ENCODE data around the gene CCNQ.

Gene CCNQ

GRCh38 chrX:153614818-153615217 is 15.9 kb upstream of the CCNQ start:
- Histone ChIP-seq H3K4me3 (no peak overlapping the region), H3K27ac (no peak overlapping the region)
- no peak for TF ChIP-seq CTCF (IDR thresholded peaks at IDR 0.05)
- DNase-seq (ENCODE audit: low spot score) = no peak

GRCh38 chrX:153612413-153612812 is 13.5 kb upstream of the CCNQ start:
- H3K27ac ChIP-seq = no peak overlapping the region
- no peak overlapping the region for H3K4me3 ChIP-seq
- no peak for TF ChIP-seq CTCF (IDR thresholded peaks at IDR 0.05)
- no peak for DNase-seq (ENCODE audit: low spot score)

- Histone ChIP-seq H3K27ac (no peak overlapping the region), H3K4me3 (no peak overlapping the region)
- no peak for TF ChIP-seq CTCF (IDR thresholded peaks at IDR 0.05)
- no peak for DNase-seq (ENCODE audit: low spot score)
These were observed 12.6 kb upstream of the CCNQ start for GRCh38 chrX:153611298-153612095.

GRCh38 chrX:153610836-153611213 is 11.9 kb upstream of the CCNQ start:
- DNase-seq (ENCODE audit: low spot score) = no peak
- Histone ChIP-seq H3K4me3 (no peak overlapping the region), H3K27ac (no peak overlapping the region)
- TF ChIP-seq CTCF (IDR thresholded peaks at IDR 0.05) = no peak

GRCh38 chrX:153609917-153610835 is 11.2 kb upstream of the CCNQ start:
- peak; percentile 53 for TF ChIP-seq CTCF (IDR thresholded peaks at IDR 0.05)
- peak overlapping the region; percentile 73 for H3K4me3 ChIP-seq
- H3K27ac ChIP-seq = peak overlapping the region in 1 of 2 donors; percentile 9
- no peak for DNase-seq (ENCODE audit: low spot score)

- no peak overlapping the region for H3K27ac ChIP-seq
- TF ChIP-seq CTCF (IDR thresholded peaks at IDR 0.05) = no peak
These were observed 9.9 kb upstream of the CCNQ start for GRCh38 chrX:153608806-153609205.

More at GRCh38 chrX:153608806-153609205, 9.9 kb upstream of the CCNQ start:
- no peak overlapping the region for H3K4me3 ChIP-seq
- no peak for DNase-seq (ENCODE audit: low spot score)

All from coronary artery (tissue), 2 donors.